A673 (cell line): ENCODE results near the gene RESP18. TPM values are rescaled to one million over a fixed set of nuclear protein-coding genes. Genes with fewer than 3 reads are reported as not detected.

Experiments
- BruUV-seq: library from RNA; stranded (reverse); fragments of 400-500 nt; replicated peaks from 2 replicates; lab custom pipeline; 2021; lab: Mats Ljungman, UMichigan
- CTCF ChIA-PET: fragments of 300-600 bp; sonication (Branson Sonifier 250); formaldehyde crosslinking; loops from one replicate; lab custom pipeline; 2022; ENCODE audit warnings: antibody characterized with exemption; lab: Charles Lee
- POLR2A ChIA-PET: fragments of 300-600 bp; sonication (Branson Sonifier 250); formaldehyde crosslinking; loops from one replicate; lab custom pipeline; 2022; ENCODE audit warnings: antibody characterized with exemption; ENCODE audit not compliant: low non-redundant PET; lab: Charles Lee
- DNase-seq: peaks from one replicate; pipeline ENCODE4 v3.0.0-alpha.2; 2015; ENCODE audit warnings: low spot score
- H3K27ac ChIP-seq: fragments of 200-600 bp; sonication (generic); 2 replicates; pipeline ENCODE4 v1.5.1; 2016; ENCODE audit warnings: mixed run types, low read depth, mild to moderate bottlenecking, mixed read lengths, antibody characterized with exemption, low read length; ENCODE audit not compliant: poor library complexity, severe bottlenecking
- H3K27me3 ChIP-seq: fragments of 200-600 bp; sonication (generic); replicated peaks from 2 replicates; pipeline ENCODE4 v1.6.1; 2017; ENCODE audit warnings: mixed run types, low read depth, mild to moderate bottlenecking, mixed read lengths, antibody characterized with exemption, low read length; ENCODE audit not compliant: insufficient read depth, poor library complexity
- H3K36me3 ChIP-seq: fragments of 200-600 bp; sonication (generic); 2 replicates; pipeline ENCODE4 v1.6.1; 2016; ENCODE audit warnings: mixed run types, mild to moderate bottlenecking, mixed read lengths, antibody characterized with exemption, low read length; ENCODE audit not compliant: insufficient read depth, poor library complexity, severe bottlenecking
- H3K4me1 ChIP-seq: fragments of 200-600 bp; sonication (generic); 2 replicates; pipeline ENCODE4 v1.6.1; 2017; ENCODE audit warnings: mixed run types, mild to moderate bottlenecking, mixed read lengths, antibody characterized with exemption, low read length; ENCODE audit not compliant: insufficient read depth, poor library complexity, severe bottlenecking
- H3K4me3 ChIP-seq: fragments of 200-600 bp; sonication (generic); 2 replicates; pipeline ENCODE4 v1.5.1; 2016; ENCODE audit warnings: low read depth, mixed run types, mild to moderate bottlenecking, mixed read lengths, low read length; ENCODE audit not compliant: poor library complexity, severe bottlenecking
- H3K9me3 ChIP-seq: fragments of 200-600 bp; sonication (generic); 2 replicates; pipeline ENCODE4 v1.6.1; 2016; ENCODE audit warnings: mixed run types, low read depth, mild to moderate bottlenecking, mixed read lengths, antibody characterized with exemption, low read length; ENCODE audit not compliant: poor library complexity, severe bottlenecking
- CTCF ChIP-seq: fragments of 300-800, 200-600 bp; sonication (generic); conservative IDR thresholded peaks from 2 replicates; pipeline ENCODE4 v1.5.1; 2017; ENCODE audit warnings: low read depth, mild to moderate bottlenecking, antibody characterized with exemption, low read length, moderate library complexity, mixed read lengths
- EZH2 ChIP-seq: fragments of 200-600 bp; sonication (generic); IDR thresholded peaks from 2 replicates; pipeline ENCODE4 v1.6.1; 2017; ENCODE audit warnings: borderline replicate concordance, low read depth, mild to moderate bottlenecking, mixed read lengths, antibody characterized with exemption, low read length; ENCODE audit not compliant: poor library complexity, severe bottlenecking
- intact Hi-C: fragments of 100-400 bp; cut with micrococcal nuclease; formaldehyde crosslinking; loops from one replicate; pipeline ENCODE4 v1.10.0; 2022; ENCODE audit not compliant: unreplicated experiment
- total RNA-seq: library from RNA; stranded (reverse); gene quantifications from 2 replicates; pipeline ENCODE4 v1.2.3, GENCODE V29; 2021

The RESP18 gene
- total RNA-seq, 1 experiment from 2014 or later: not detected

- BruUV-seq: no TSS peak
- H3K4me1 ChIP-seq: no peaks in the 10 kb centered on the region
- ChIA-PET CTCF (no interaction called here), POLR2A (interaction anchor here (0.6 kb wide), 1 partner anchor 1472 kb away, joined by 3 read pairs; no protein-coding TSS in a partner anchor)
- DNase-seq: peak; percentile 77
- H3K9me3 ChIP-seq: no peaks in the 10 kb centered on the region
- H3K27me3 ChIP-seq: peaks cover 19% of the 10 kb centered on the region
- H3K36me3 ChIP-seq: no peaks in the 10 kb centered on the region
- H3K4me3 ChIP-seq: no peak overlapping the region
- TF ChIP-seq CTCF (peak; percentile 81), EZH2 (no peak)
- H3K27ac ChIP-seq: no peak overlapping the region
- intact Hi-C loops: loop anchor here (5.0 kb wide), 1 partner anchor 190 kb away; the partner anchor contains the start of gene NHEJ1
Measured at GRCh38 chr2:219352448-219353023, 20.0 kb upstream of the RESP18 start.

GRCh38 chr2:219350710-219351221, 18.2 kb upstream of the RESP18 start:
- no peaks in the 10 kb centered on the region for H3K36me3 ChIP-seq
- POLR2A ChIA-PET: no interaction called here
- no peaks in the 10 kb centered on the region for H3K4me1 ChIP-seq
- no peak overlapping the region for H3K27ac ChIP-seq
- intact Hi-C loops: loop anchor here (5.0 kb wide), 1 partner anchor 188 kb away; the partner anchor contains the start of gene NHEJ1
- no peak overlapping the region for H3K4me3 ChIP-seq
- TF ChIP-seq EZH2 (no peak), CTCF (no peak)
- no TSS peak for BruUV-seq
- H3K9me3 ChIP-seq: no peaks in the 10 kb centered on the region
- H3K27me3 ChIP-seq: peaks cover 16% of the 10 kb centered on the region
- DNase-seq: no peak
- CTCF ChIA-PET: no interaction called here

- Histone ChIP-seq H3K27ac (no peak overlapping the region), H3K9me3 (no peaks in the 10 kb centered on the region), H3K27me3 (peaks cover 21% of the 10 kb centered on the region), H3K4me1 (no peaks in the 10 kb centered on the region), H3K4me3 (no peak overlapping the region), H3K36me3 (no peaks in the 10 kb centered on the region)
- BruUV-seq: no TSS peak
- intact Hi-C loops: loop anchor here (5.0 kb wide), 1 partner anchor 188 kb away; the partner anchor contains the start of gene NHEJ1
- CTCF ChIA-PET: no interaction called here
- POLR2A ChIA-PET: no interaction called here
- no peak for DNase-seq
- no peak for TF ChIP-seq EZH2
- no peak for TF ChIP-seq CTCF
Measured at GRCh38 chr2:219350215-219350614, 17.7 kb upstream of the RESP18 start.
